HG03571 (cell line): Measurements from ENCODE around the gene RAB25.
"Not testable (repeated sequence)": the region's sequence is repeated elsewhere in the genome, so short reads cannot be mapped to it uniquely, and the experiment has no call there.

ENCODE experiments used
- ATAC-seq: cut with Tn5 transposase; IDR thresholded peaks from one replicate; pipeline ENCODE4 v1.9.1; 2021; ENCODE audit not compliant: unreplicated experiment

RAB25 gene

DNA sequence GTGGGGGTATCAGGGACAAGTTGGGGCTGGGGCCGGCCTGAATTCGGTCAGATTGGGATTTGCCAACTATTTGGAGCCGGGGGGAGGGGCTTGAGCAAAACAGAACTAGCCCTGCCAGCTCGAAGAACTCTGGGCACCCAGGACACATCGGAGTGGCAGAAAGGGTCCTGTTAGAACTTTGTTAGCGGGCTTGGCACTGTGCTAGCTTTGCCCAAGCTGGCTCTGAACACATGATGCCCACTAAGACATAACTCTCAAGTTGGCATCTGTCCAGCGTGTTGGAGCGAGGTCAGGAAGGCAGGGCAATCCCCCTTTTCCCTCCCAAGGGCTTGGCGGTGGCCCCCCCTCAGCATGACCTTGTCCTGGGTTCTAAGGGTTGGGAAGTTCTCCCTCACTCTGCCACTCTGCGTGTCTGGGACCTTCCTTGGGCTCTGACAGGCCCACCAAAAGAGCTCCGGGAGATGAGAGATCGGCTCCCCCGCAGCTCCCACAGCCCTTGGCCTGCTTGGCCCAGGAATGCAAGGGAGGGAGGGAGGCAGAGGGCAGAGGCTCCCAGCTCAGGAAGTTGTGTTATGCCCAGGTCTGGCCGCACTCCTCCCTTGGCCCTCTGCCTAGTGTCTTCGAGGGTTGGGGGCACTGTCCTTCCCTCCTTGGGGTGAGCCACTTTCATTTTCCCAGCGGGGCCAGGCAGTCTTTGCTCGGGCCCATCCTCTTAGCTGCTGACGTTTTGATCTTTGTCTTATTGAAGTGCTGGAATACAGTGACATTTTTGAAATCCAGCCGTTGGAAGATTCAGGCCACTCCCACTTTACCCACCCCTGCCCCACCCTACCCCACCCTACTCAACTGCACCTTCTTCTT lies 54.8 kb downstream of the RAB25 start:
- no peak for ATAC-seq

DNA sequence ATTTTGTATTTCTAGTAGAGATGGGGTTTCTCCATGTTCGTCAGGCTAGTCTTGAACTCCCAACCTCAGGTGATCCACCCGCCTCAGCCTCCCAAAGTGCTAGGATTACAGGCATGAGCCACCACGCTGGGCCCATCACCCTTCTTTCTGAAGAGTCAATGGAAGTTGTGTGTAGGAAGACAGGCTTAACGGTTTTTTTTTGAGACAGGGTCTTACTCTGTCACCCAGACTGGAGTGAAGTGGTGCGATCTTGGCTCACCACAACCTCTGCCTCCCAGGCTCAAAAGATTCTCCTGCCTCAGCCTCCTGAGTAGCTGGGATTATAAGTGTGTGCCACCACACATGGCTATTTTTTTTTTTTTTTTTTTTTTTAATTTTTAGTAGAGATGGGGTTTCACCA lies 55.8 kb downstream of the RAB25 start:
- ATAC-seq: not testable (repeated sequence)

GRCh38 chr1:156117414-156118176 lies 56.6 kb downstream of the RAB25 start:
- no peak for ATAC-seq

GRCh38 chr1:156118177-156118868 lies 57.4 kb downstream of the RAB25 start:
- no peak for ATAC-seq

- ATAC-seq: no peak
These were observed 58.7 kb downstream of the RAB25 start for GRCh38 chr1:156119503-156120209.
